Measurements from ENCODE around the gene MCHR1. TPM values are rescaled to one million over a fixed set of nuclear protein-coding genes. Genes with fewer than 3 reads are reported as not detected.

Gene MCHR1, protein sequence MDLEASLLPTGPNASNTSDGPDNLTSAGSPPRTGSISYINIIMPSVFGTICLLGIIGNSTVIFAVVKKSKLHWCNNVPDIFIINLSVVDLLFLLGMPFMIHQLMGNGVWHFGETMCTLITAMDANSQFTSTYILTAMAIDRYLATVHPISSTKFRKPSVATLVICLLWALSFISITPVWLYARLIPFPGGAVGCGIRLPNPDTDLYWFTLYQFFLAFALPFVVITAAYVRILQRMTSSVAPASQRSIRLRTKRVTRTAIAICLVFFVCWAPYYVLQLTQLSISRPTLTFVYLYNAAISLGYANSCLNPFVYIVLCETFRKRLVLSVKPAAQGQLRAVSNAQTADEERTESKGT
- total RNA-seq, result not detected
- long read RNA-seq, result 0 reads

DNA sequence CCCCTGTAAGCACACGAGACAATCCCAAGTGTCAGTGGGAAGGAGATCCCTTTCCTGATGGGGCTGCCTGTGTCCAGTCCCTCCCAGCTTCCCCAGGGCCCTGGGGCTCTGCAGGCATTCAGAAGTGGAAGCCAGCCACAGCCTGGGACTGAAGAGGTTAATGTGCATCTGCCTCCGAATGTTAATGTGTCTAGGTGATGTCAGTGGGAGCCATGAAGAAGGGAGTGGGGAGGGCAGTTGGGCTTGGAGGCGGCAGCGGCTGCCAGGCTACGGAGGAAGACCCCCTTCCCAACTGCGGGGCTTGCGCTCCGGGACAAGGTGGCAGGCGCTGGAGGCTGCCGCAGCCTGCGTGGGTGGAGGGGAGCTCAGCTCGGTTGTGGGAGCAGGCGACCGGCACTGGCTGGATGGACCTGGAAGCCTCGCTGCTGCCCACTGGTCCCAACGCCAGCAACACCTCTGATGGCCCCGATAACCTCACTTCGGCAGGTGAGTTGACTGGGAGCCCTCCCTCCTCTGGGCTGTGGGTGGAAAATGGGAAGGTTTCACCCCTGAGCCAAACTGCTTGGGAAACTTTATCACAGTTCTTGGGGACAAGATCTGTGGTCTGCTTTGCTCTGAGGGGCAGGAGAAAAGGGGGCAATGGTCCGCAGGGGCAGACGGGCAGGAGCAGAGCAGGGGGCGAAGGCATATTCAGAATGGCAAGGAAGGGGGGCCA, at the start of gene MCHR1:
Gene MCHR1, plus strand, starts transcription at position 236 of the 715 bp plus-strand sequence. Its CDS starts 169 bp downstream, at position 405.
- DNase-seq (ENCODE audit: low spot score), result no peak

DNA sequence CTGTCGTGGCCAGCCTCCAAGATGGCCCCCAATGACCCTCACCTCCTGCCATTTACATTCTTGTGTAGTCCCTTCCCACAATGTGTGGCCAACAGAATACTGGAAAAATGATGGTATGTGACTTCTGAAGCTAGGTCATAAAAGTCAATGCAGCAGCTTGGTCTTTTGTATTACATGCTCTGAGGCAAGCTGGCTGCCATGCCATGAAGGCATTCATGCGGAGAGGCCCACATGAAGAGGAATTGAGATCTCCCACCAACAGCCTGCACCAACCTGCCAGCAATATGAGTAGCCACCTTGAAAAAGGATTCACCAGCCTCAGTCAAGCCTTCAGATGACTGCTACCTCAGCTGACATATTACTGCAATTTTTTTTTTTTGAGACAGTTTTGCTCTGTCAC, 47.4 kb upstream of the MCHR1 start:
- DNase-seq (ENCODE audit: low spot score), result no peak

DNA sequence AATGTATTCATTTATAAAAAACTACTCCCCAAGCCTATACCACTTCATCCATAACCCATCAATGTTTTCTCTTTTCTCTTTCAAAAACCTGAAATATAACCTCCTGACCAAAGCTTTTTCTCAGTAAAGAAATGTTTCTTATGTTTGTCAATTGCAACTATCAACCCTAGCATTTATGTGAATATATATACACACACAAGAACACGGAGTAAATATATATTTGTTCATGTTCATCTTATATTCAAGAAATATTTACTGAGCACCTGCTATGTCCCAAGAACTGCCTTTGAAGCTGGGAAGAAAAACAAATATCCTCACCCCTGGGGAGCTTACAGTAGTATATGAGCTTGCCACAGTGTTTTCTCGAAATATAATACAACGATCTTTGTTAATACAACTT, 46.2 kb upstream of the MCHR1 start:
- no peak for DNase-seq (ENCODE audit: low spot score)

DNA sequence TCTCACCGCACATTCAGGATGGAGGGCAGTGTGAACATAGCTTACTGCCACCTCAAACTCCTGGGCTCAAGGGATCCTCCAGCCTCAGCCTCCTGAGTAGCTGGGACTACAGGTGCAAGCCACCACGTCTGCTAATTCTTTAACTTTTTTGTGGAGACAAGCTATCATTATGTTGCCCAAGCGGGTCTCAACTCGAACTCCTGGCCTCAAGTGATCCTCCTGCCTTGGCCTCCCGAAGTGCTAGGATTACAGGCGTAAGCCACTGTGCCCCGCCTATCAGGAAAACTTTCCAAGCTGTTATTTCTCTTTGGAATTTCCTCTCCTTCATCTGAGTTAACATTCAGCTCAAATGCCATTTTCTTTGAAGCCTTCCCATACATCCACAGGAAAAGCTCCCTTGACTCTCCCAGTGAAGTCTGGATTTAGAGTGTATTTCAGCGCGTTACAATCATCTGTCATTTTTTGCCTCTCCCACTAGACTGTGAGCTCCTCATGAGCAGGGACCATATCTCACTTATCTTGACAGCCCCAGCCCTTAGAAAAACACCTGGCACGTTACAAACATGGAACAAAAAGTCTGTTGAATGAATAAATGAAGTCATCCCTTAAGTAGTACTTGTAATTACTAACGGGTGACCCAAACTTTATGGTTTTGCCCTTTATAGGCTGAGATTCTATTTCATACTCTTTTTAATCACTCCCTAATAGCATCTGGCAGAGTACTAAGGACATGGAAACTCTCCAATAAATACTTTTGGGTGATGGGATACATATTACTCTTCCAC, 45.0 kb upstream of the MCHR1 start:
- DNase-seq (ENCODE audit: low spot score), result no peak

DNA sequence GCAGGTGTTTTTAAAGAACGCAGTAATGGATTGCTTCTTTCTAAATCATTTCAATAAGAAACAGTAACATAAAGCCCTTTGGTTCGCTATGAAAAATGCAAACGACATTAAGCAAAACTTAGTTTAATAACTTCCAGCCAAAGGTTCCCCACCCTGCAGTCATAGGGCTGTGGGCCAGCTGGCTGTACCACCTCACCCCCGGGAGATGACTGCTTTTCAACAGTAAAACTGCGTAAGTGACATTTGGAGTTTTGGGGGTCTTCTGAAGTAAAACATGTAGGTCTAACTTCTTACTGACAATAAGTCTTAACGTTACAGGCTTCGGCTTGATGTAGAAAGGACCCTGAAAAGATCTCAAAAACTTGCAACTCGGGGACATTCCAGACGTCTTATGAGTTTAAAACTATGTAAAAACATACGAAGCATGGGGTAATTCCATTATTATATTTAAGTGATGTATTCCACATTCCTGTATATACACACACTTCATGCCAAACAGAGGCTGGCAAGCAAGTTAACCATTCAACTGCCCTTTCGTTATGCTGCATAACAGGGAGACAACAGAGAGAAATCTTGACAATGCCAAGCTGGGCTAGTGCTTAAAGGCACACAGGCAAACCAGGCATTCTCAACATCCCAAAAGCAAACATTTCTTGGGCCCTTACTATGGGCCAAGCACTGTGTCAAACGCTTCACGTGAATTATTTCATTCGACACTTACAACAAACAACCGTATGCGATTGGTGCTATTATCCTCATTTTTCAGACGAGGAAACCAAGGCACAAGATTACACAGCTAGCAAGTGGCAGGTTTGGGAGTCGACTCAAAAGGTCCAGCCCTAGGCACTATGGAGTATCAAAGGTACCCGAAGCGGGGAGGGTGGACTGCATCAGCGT, 44.0 kb upstream of the MCHR1 start:
- no peak for DNase-seq (ENCODE audit: low spot score)

DNA sequence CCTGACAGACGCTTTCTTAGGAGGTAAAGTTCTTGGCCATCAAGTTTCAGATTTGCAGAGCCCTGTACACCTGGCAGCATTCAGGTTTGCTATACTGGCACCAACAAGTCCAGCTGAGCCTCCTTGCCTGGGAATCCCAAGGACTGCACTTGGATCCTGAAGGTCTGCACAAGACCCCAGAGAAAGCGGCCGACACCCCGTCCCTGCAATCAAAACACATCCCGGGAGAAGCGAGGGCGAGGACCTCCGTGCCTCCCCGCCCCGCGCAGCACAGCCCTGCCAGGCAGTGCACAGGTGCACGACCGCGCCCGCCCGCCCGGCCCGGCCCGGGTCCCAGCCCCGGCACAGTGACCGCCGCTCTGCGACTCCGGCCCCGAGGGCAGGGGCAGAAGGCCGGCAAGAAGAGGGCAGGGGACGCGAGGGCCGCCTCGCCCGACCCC, 43.3 kb upstream of the MCHR1 start:
- no peak for DNase-seq (ENCODE audit: low spot score)

DNA sequence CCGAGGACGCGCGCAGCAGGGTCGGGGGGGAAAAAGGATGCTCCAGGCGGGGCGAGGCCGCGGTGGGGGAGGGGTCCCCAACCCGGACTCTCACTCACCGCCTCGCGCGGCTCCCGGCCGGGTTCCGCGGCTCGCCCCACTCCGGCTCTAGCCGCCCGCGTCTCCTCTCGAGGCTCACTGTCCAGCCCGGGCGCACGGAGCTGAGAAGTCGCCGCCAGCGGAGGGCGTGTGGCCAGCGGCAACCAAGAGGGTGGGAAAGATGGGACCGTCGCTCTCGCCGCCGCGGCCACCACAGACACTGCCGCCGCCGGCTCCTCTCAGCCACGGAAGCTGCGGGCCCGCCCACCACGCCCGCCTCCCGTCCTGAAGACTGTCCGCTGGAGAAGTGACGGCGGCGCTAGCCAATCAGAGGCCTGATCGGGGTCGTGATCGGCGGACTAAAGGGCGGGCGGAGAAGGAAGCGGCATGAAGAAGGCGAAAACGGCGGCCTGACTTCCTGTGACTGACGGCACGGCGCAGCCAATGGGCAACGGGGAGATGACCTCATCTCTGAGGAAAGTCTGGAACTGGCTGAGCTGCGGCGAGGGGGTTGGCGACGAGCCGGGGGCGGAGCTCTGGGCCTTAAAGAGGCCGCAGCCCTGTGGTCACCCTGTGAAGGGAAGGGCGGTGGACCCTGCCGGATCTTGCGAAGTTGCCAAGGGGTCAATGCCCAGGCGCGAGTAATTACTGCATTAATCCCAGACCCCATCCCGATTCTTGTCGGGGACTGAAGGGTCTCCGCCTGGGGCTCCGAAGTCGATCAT, 42.7 kb upstream of the MCHR1 start, which contains the start of gene MRTFA:
Gene MRTFA, minus strand, starts transcription at position 340 of the 803 bp plus-strand sequence.
- peak; percentile 100 for DNase-seq (ENCODE audit: low spot score)

DNA sequence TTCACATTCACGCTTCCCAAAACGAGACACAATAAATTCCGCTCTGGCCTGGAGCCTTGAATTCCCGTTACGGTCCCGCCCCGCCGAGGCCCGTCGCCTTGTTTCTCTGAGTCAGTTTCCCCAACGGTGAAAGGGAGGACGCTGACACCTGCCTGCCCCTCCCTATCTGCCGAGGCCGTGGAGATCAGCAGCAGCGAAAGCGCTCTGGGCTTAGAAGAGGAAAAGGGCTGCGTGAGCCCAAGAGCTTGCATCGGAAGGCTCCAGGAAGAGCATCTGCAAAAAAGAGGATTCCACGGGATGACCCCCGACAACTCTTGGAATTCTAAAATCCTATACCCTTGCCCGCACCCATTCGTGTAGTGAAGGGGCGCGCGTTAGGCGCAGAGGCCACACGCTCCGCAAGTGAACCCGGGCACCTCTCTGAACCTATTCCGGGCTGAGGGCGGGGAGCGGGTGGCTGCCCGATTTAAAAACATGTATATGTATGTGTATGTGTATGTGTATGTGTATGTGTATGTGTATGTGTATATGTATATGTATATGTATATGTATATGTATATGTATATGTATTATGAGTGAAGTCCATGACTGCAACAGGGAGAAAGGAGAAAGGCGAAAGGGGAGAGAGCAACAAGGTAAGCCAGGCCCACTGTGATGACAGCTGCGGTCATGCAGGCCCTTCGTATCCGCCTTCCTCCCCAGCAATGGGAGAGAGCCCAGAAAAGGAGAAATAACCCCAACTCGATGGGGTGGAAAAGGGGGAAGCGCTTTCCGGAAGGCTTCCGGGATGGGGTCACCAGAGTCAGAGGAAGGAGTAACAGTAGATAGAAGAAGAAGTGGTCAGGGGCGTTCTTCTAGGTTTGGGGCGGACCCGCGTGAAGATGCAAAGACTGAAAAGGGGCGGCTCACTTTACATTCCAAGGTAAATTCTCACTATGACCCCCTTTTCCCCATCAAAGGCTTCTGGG, 41.8 kb upstream of the MCHR1 start:
- DNase-seq (ENCODE audit: low spot score), result no peak

DNA sequence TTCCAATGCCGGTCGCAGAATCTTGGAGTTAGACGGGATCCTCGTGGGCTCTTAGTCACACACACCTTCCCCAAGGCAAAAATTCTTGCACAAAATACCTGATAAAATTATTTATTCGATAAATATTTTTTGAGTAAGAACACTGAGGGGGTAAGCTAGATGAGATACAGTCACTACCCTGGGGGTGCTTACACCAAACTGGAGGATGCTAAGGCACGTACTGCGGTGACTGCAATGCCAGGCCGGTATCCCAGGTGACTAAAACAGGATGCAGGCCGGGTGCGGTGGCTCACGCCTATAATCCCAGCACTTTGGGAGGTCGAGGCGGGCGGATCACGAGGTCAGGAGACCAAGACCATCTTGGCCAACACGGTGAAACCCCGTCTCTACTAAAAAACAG, 41.0 kb upstream of the MCHR1 start:
- no peak for DNase-seq (ENCODE audit: low spot score)

DNA sequence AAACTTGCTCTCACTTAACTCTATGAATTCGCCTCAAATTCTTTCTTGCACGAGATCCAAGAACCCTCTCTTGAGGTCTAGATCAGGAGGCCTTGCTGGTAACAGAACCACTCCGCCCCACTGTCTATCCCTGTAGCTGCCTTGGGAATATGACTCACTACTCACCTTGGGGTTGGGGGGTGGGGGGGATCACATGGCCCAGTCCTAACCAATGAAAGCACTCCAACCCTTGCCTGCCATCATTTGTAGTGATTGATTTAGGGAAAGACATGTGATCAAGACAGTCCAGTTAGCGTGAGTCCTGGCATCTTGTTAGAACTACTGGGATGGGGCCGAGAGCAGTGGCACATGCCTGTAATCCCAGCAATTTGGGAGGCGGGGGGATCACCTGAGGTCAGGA, 38.0 kb upstream of the MCHR1 start:
- no peak for DNase-seq (ENCODE audit: low spot score)

DNA sequence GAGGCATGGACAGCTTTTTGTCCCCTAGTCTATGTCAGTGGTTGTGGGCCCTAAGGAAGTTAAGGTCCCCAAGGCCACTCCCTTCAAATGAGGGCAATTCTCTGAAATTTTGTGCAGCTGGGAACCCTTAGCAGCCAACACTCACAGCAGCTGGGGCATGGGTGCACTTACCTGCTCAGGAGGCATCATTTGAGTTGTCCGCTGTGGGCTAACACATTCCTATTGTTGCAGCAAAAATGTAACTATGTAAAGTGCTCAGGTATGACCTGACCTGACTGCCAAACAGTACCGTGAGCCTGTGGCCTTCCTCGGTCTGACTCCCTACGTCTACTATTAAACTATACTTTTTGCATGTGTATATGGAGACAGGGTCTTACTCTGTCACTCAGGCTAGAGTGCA, 37.0 kb upstream of the MCHR1 start:
- DNase-seq (ENCODE audit: low spot score), result no peak

DNA sequence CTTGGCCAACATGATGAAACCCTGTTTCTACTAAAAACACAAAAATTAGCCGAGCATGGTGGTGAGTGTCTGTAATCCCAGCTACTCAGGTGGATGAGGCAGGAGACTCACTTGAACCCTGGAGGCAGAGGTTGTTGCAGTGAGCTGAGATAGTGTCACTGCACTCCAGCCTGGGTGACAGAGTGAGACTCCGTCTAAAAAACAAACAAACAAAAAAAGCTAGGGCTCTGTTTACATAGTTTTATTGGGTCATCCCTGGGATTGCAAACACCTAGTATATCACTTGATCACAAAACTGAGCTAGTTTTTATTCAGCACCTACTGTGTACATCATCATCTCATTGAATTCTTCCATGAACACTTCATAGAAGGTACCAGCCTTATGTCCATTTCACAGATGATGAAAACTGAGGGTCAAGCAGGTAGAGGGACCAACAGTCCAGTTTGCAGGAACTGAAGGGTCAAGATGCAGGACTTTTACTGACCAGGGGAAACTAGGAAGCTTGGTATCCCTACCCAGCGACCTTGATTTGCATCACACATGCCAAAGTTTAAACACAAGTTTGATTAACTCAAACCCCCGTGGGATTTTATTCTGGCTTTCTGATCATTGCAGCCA, 33.6 kb upstream of the MCHR1 start:
- DNase-seq (ENCODE audit: low spot score), result no peak

DNA sequence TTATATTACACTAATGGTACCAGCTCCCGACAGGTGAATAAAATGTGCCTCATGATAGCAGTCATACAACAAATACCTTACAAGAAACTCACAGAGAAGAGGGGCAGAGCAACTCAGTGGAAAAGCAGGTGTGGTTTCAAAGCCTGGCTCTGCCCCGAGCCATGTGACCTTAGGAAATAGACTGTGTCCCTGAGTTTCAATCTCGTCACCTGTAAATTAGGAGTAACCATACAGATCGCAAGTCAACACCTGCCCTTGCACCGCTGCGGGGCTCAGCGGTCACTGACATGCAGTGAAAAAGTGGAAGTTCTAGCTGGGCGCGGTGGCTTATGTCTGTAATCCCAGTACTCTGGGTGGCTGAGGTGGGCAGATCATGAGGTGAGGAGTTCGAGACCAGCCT, 30.9 kb upstream of the MCHR1 start:
- DNase-seq (ENCODE audit: low spot score), result peak; percentile 75

DNA sequence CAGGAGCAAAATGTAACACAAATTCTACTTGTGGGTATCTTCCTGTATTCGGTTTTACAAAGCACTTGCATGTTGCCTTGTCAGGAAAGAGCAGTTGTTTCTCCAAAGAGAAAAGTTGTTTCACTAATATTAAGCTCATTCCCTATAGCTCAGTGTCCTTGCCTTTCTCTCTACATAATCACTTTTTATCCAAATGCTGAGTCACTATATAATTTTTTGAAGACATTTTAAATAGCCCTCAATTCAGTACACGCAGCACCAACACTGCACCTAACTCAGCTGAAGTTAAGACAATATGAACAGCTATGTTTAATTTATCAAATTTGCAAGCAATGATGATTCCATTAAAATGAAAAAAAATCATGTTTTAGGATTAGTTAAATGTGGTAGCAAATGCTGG, 28.2 kb upstream of the MCHR1 start:
- DNase-seq (ENCODE audit: low spot score), result no peak

DNA sequence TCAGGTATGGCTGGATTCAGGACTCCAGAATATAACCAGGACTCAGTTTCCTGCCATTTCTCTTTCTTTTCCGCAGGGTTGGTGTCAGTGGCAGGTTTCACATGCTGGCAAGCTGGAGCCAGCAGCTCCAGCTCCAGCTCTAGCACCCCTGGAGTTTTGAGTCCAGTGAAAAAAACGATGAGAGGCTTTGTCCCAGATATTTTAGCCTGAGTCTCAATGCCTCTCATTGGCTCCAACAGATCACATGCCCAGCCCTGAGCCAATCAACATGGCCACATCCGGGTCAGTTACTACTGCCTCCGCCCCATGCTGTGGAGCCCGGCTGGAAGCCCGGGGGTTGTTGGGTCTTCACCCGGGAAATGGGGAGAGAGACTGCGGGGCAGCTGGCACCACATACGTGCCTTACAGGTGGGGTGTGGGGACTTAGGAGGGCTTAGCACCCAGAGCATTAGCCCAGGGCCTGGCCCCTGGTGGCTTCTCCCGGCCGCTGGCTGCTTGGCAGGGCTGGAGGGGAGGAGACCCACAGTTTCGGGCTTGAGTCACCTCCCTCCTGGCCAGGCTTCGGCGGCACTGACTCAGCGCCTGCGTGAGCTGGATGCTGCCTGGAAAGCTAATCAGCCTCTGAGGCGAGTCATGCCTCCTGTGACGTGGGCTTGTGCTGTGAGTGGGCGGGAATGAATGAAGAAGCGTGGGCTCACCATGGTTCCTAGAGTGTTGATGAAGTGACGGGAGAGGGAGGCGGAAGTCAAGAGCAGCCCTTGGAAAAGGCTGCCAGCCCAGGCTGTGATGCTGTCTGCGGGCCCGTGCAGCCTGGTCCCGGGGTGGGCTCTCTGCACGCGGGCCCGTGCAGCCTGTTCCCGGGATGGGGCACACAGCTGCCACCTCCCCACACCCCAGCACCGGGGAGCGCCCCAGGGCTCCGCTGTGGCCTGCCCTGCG, 27.5 kb upstream of the MCHR1 start:
- peak; percentile 98 for DNase-seq (ENCODE audit: low spot score)

DNA sequence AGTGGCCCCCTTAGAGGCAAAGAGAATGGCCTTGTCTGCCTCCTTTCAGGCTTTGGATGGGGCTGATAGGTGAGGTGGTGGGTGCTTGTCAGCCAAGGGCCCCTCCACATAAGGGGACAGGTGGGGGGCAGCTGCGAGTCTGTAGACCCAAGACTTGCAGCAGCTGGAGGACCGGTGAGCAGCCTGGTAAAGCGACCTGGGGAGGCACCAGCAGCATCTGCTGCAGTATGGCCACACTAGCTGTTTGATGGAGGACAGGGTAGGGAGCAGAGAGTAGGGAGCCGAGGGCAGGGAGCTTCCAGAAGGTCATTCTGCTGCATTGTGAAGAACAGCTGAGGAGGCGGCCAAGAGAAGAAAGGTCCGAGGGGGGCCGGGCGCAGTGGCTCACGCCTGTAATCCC, 25.9 kb upstream of the MCHR1 start:
- no peak for DNase-seq (ENCODE audit: low spot score)

DNA sequence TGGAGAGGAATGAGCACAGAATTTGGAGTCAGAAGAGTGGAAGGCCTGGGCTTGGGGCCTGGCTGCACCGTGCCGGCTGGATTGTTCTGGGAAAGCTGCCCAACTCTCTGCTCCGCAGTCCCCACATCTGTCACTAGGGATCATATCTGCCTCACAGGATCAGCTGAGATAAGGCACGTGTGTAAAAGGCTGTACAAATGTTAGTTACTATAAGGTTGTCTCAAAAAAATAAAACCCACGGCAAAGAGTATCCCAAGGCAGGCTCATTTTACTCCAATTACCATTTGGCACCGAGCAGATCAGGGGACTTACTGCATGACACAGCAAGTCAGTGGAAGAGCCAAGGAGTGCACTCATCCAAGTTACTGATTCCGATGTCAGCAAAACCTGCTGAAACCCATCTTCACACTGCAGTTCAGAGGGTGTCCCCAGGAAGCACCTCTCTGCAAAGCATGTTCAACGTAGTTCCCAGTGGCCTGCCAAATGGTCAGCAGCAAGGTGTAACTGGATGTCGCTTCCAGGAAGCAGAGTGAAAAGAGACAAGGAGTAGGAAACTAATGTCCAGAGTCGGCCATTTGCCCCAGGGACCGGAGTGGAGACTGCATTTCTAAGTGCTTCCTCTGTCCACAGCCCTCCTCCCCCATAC, 24.6 kb upstream of the MCHR1 start:
- DNase-seq (ENCODE audit: low spot score), result no peak

Data from mesenteric fat pad (tissue), 1 donor.